H1 (cell line): ENCODE data around the gene PPARD. TPM values are rescaled to one million over a fixed set of nuclear protein-coding genes. Genes with fewer than 3 reads are reported as not detected.

ENCODE experiments used
- ASH2L ChIP-seq: fragments of 200-600, 300-600 bp; sonication (generic); IDR thresholded peaks from one replicate; pipeline ENCODE4 v1.7.1; 2017; ENCODE audit warnings: low read length
- BACH1 ChIP-seq: IDR thresholded peaks from 2 replicates; pipeline ENCODE4 v1.6.1; 2012; ENCODE audit warnings: low read length, improper control_type of control experiment
- BCL11A ChIP-seq, 2 experiments: IDR thresholded peaks; one replicate each; pipeline ENCODE4 v1.6.1; 2011; ENCODE audit warnings: low read depth in 2 of 2, low read length in 2 of 2, mild to moderate bottlenecking in 2 of 2
- CHD1 ChIP-seq: IDR thresholded peaks from 2 replicates; pipeline ENCODE4 v1.6.1; 2012; ENCODE audit warnings: low read depth, low read length, improper control_type of control experiment
- EP300 ChIP-seq, 2 experiments: IDR thresholded peaks; 1 replicate in 1 of 2; 2 replicates in 1 of 2; pipeline ENCODE4 v1.6.1; 2011 to 2012; ENCODE audit warnings: low read depth in 2 of 2, low read length in 2 of 2, mild to moderate bottlenecking in 2 of 2, borderline replicate concordance in 1 of 2, inconsistent platforms in 1 of 2, moderate library complexity in 1 of 2
- FOSL1 ChIP-seq: IDR thresholded peaks from 2 replicates; pipeline ENCODE4 v1.6.1; 2011; ENCODE audit warnings: mild to moderate bottlenecking, low read depth, low read length, moderate library complexity; ENCODE audit not compliant: insufficient read depth
- GABPA ChIP-seq: IDR thresholded peaks from 2 replicates; pipeline ENCODE4 v1.6.1; 2011; ENCODE audit warnings: mild to moderate bottlenecking, low read length, moderate library complexity, borderline replicate concordance; ENCODE audit not compliant: insufficient read depth
- HDAC2 ChIP-seq, 2 experiments: fragments of 300-600 bp in 1 of 2; sonication (generic) in 1 of 2; IDR thresholded peaks; 2 replicates each; pipeline ENCODE4 v1.6.1; 2011 to 2012; ENCODE audit warnings: low read depth in 2 of 2, low read length in 2 of 2, mild to moderate bottlenecking in 2 of 2, moderate library complexity in 2 of 2, borderline replicate concordance in 1 of 2, inconsistent platforms in 1 of 2
- MAX ChIP-seq: IDR thresholded peaks from 2 replicates; pipeline ENCODE4 v1.6.1; 2012; ENCODE audit warnings: inconsistent platforms
- NRF1 ChIP-seq: IDR thresholded peaks from 2 replicates; pipeline ENCODE4 v1.6.1; 2011; ENCODE audit warnings: mild to moderate bottlenecking, low read depth, low read length, improper control_type of control experiment
- POLR2AphosphoS5 ChIP-seq: IDR thresholded peaks from 2 replicates; pipeline ENCODE4 v1.6.1; 2011; ENCODE audit warnings: low read depth, low read length
- RAD21 ChIP-seq, 2 experiments: IDR thresholded peaks in 1 of 2; conservative IDR thresholded peaks in 1 of 2; 2 replicates each; pipeline ENCODE4 v1.6.1; 2011; ENCODE audit warnings: low read depth in 2 of 2, low read length in 2 of 2, improper control_type of control experiment in 1 of 2, inconsistent platforms in 1 of 2, mild to moderate bottlenecking in 1 of 2, moderate library complexity in 1 of 2
- RNF2 ChIP-seq: fragments of 200-900, 300-1000 bp; sonication (generic); IDR thresholded peaks from 2 replicates; pipeline ENCODE4 v1.7.1; 2016; ENCODE audit warnings: borderline replicate concordance, low read depth, mild to moderate bottlenecking, antibody characterized with exemption, low read length; ENCODE audit not compliant: poor library complexity, severe bottlenecking; ENCODE audit errors: missing control alignments
- SAP30 ChIP-seq: fragments of 300-600 bp; sonication (generic); IDR thresholded peaks from 2 replicates; pipeline ENCODE4 v1.7.1; 2012; ENCODE audit warnings: low read length, moderate library complexity, mild to moderate bottlenecking, inconsistent platforms; ENCODE audit not compliant: insufficient read depth, insufficient replicate concordance
- TAF1 ChIP-seq: IDR thresholded peaks from 2 replicates; pipeline ENCODE4 v1.6.1; 2011; ENCODE audit warnings: mild to moderate bottlenecking, low read depth, low read length
- TAF7 ChIP-seq: optimal IDR thresholded peaks from 2 replicates; pipeline ENCODE3; 2011; ENCODE audit warnings: low read depth, mild to moderate bottlenecking, inconsistent platforms, low read length, moderate library complexity, borderline replicate concordance
- ZNF274 ChIP-seq: IDR thresholded peaks from 2 replicates; pipeline ENCODE4 v1.7.0; 2012; ENCODE audit warnings: low read length, borderline replicate concordance; ENCODE audit errors: extremely low read depth
- polyA plus RNA-seq, 7 experiments: library from polyadenylated mRNA; depleted of rRNA in 3 of 7; stranded (reverse) in 5 of 7; unstranded in 2 of 7; fragments of >200 nt in 5 of 7; fragments of 200-250 nt in 2 of 7; gene quantifications; 1 replicate in 5 of 7; 2 replicates in 1 of 7; 4 replicates in 1 of 7; pipeline versions ENCODE4 v1.2.1 to v1.2.3, GENCODE V29; 2011 to 2013; ENCODE audit warnings: missing spikeins in 2 of 7, mixed read lengths in 2 of 7
- total RNA-seq: library from RNA; stranded (reverse); fragmentation: NEBNext Ultra II Directional; extraction: Animal tissue kit (Norgen Biotek cat#: 25700); gene quantifications from 2 replicates; pipeline ENCODE4 v1.2.1, GENCODE V29; 2021
- TF ChIP-seq, protein P1 (sequence below): IDR thresholded peaks from 2 replicates; pipeline ENCODE4 v1.6.1; 2011; ENCODE audit warnings: low read length, improper control_type of control experiment
- TF ChIP-seq, protein P2 (sequence below): IDR thresholded peaks from 2 replicates; pipeline ENCODE4 v1.6.1; 2011; ENCODE audit warnings: low read depth, mild to moderate bottlenecking, low read length; ENCODE audit not compliant: insufficient read depth

PPARD gene
- total and polyA plus RNA-seq, 2 of the 8 experiments (the other 6 are each of a cell fraction or from before 2014, with no cell fraction given) = 14.6 to 14.9 TPM

- TF ChIP-seq BACH1 (no peak), TAF7 (no peak), NRF1 (no peak; the same call in 1 of the 2 replicates), TAF1 (0 out of 2 replicates have a peak, but pooled peaks have one; percentile 36), POLR2AphosphoS5 (no peak; the same call in 1 of the 2 replicates), RAD21 (IDR thresholded peaks at IDR 0.05 in 1 of 2, conservative IDR thresholded peaks at IDR 0.05 in 1 of 2; ENCODE audit: low read depth in 2 of 2, low read length in 2 of 2) (peak; percentile 99 to 100), MAX (peak; percentile 97), CHD1 (no peak), HDAC2 (IDR thresholded peaks at IDR 0.05; ENCODE audit: borderline replicate concordance in 1 of 2, low read depth in 2 of 2, low read length in 2 of 2) (peak in 1 of 2 experiments; percentile 46; a peak in 1 of 4 replicates), EP300 (IDR thresholded peaks at IDR 0.05; ENCODE audit: borderline replicate concordance in 1 of 2, low read depth in 2 of 2, low read length in 2 of 2) (no peak; a peak in 1 of 3 replicates), FOSL1 (no peak), SAP30 (no peak), RNF2 (no peak), BCL11A (IDR thresholded peaks at IDR 0.05; ENCODE audit: low read depth in 2 of 2, low read length in 2 of 2) (no peak), ZNF274 (no peak), ASH2L (peak; percentile 19), GABPA (peak; percentile 64; the same call in 1 of the 2 replicates)
- TF ChIP-seq, protein P1, sequence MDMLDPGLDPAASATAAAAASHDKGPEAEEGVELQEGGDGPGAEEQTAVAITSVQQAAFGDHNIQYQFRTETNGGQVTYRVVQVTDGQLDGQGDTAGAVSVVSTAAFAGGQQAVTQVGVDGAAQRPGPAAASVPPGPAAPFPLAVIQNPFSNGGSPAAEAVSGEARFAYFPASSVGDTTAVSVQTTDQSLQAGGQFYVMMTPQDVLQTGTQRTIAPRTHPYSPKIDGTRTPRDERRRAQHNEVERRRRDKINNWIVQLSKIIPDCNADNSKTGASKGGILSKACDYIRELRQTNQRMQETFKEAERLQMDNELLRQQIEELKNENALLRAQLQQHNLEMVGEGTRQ = no peak
- TF ChIP-seq, protein P2, sequence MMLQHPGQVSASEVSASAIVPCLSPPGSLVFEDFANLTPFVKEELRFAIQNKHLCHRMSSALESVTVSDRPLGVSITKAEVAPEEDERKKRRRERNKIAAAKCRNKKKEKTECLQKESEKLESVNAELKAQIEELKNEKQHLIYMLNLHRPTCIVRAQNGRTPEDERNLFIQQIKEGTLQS = no peak
Measured at GRCh38 chr6:35297601-35298481, 44.5 kb upstream of the PPARD start, which contains the start of gene DEF6 (continued).
